GM18520 (cell line): ENCODE results near the gene SNORC.
A peak's percentile ranks its signal among the peaks of the same experiment; 100 is the strongest.
"Not testable (repeated sequence)": the region's sequence is repeated elsewhere in the genome, so short reads cannot be mapped to it uniquely, and the experiment has no call there.

Experiments used
- ATAC-seq: cut with Tn5 transposase; IDR thresholded peaks from one replicate; pipeline ENCODE4 v1.9.1; 2021; ENCODE audit not compliant: unreplicated experiment

The SNORC gene

DNA sequence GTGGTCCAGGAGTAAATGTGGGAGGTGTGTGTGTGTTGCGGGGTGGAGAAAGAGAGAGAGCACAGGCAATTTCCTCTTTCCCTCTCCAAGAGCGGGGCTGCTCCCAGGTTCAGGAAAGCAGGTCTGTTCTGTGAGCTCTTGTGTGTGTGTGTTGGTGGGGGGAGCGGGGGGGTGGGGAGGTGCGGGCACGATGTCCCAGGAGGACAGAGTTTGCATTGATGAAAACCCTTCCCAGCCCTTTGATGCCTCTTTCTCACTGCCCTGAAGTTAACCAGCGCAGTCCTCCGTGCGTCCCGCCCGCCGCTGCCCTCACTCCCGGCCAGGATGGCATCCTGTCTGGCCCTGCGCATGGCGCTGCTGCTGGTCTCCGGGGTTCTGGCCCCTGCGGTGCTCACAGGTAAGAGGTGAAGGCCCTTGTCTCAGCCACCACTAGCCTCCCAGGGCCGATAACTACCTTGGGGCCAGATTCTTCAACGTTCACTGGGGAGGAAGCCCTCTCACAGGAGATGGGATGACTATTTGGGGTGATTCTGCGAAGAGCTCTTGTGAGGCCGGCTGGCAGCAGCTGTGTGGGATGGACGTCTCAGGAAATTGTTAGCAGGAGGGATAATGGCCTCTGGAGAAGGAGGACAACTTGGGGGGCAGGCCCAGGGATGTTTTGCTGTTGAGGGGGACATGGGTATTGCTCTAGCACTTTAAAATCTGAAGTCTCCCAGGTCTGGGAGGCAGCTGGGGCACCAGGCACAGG, at the start of gene SNORC:
Gene SNORC (plus strand): TSS at position 247 of the 748 bp plus-strand sequence. CDS start 78 bp downstream, at position 325.
- no peak for ATAC-seq

DNA sequence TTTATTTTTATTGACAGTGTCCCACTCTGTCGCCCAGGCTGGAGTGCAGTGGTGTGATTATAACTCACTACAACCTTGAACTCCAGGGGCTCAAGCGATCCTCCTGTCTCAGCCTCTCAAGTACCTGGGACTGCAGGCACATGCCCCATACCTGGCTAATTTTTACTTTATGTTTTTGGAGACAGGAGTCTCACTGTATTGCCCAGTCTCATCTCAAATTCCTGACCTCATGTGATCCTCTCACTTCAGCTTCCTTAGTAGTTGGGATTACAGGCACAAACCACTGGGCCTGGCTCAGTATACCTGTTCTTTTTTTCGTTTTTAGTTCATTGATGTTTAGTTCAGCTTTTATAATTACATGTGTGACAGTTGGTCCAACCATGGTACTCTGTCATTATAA, 40.1 kb upstream of the SNORC start:
- ATAC-seq, result no peak

DNA sequence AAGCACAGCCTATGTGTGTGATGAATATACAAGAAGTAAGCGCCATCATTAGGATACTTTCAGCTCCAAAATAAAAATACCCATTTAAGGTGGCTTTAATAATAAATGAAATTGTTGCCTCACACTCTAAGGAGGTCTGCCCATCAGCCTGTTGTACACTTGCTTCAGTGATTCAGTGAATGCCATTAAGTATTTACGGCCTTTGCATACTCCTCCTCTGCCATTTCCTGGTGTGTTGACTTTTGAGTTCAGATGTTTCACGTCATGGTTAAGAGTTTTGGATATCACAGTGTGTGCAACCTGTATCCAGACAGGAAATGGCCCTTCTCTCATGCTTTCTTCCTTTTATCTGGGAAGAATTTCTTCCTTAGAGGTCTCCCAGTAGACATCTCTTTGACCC, 38.6 kb upstream of the SNORC start:
- no peak for ATAC-seq

DNA sequence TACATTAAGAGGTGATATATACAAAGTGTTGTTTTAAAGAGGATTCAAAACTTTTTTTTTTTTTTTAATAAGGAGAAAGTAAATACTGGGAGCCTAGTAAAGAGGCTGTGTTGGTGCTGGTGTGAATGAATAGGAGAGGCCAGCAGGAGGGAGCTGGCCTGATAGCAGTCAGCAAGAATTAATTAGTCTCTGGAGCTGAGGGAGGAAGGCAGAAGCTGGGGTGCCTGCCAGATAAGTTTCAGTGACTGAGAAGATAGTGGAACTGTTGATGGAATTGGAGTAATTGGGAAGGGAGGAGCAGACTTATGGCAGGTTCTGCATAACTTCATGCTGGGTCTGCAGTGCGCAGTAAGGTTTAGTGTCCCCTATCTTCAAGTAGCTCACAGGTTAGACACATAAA, 36.2 kb upstream of the SNORC start:
- no peak for ATAC-seq

GRCh38 chr2:232835687-232836208, 34.3 kb upstream of the SNORC start:
- ATAC-seq, result no peak

DNA sequence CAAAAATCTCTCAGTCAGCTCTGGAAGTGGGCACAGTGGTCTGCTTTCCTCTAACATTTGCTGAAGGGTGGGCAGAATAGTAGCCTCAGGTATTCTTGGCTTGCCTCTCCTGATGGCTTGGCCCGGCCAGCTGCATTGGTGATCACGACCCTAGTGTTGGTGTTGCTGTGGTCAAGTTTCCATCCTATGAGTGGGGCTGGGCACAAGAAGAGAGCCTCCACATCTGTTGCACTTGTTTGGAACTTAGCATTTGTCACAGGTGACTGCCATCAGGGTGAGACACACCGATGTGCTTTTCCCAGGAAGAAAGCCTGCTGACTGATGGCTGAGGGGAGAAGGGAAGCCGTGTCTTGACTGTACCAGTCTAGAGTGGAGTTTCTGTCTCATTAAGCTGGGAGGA, 33.1 kb upstream of the SNORC start:
- no peak for ATAC-seq

DNA sequence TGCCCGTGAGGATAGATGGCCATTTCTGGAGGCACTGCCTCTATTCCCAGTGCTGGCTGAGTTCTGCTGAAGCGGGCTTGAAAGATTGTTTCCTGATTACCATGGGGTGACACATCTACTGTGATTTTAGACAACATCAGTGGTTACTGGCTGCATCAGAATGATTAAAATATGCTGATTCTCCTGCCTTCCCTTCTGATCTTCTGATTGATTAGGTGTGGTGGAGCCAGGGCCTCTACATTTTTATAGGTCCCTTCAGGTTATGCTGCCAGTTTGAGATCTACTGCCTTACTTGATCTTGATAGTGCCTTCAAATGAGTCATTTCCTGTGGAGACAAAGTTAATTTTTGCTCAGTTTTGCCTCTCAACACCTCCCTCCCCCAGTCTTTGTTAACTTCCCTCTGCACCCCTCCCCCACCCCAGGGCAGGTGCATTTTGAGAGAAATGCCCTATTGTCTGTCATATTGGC, 31.6 kb upstream of the SNORC start:
- ATAC-seq, result peak; percentile 48

- ATAC-seq, result no peak
Observed at GRCh38 chr2:232839411-232840079, 30.5 kb upstream of the SNORC start.

GRCh38 chr2:232842689-232843088, 27.4 kb upstream of the SNORC start:
- ATAC-seq, result no peak

DNA sequence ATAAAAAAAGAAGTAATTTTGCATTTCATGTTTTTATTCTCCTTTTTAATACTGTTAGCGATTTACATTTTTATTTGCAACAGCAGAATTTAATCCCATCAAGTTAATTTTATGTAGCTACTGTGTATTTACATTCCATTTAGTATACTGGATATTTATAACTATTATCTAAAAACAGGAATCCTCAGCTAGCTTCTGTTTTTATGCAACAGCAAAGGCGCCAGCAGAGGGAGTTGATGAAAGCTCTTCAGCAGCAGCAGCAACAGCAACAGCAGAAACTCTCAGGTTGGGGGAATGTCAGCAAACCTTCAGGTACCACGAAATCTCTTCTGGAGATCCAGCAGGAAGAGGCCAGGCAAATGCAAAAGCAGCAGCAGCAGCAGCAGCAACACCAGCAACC, 26.2 kb upstream of the SNORC start:
- no peak for ATAC-seq

- no peak for ATAC-seq
Observed at GRCh38 chr2:232846055-232846454, 24.0 kb upstream of the SNORC start.

DNA sequence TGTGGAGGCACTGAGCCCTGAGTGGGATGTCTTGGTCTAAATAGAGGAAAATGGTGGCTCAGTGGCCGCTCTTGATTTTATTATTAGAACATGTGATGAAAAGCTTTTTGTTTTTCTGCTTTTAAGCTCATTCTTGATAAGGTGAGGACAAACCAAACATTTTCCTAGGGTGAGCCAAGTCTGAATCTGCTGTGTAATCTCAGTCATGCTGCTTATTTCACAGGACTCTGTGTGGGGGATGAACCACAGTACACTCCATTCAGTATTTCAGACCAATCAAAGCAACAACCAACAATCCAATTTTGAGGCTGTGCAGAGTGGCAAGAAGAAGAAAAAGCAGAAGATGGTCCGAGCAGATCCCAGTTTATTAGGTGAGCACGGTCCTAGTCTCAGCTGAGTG, 20.0 kb upstream of the SNORC start:
- ATAC-seq, result no peak

GRCh38 chr2:232852081-232852480, 18.0 kb upstream of the SNORC start:
- ATAC-seq, result not testable (repeated sequence)

- ATAC-seq, result no peak
Observed at GRCh38 chr2:232852676-232853075, 17.4 kb upstream of the SNORC start.

DNA sequence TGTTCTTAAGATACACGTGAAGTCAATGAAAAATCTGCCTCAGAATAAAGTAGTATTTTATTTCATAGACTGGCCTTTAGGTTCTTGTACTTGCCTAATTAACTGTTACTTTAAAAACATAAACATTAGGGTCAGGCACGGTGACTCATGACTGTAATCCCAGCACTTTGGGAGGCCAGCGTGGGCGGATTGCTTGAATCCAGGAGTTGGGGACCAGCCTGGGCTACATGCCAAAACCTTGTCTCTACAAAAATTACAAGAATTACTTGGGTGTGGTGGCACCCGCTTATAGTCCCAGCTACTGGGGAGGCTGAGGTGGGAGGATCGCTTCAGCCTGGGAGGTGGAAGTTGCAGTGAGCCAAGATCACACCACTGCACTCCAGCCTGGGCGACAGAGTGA, 16.0 kb upstream of the SNORC start:
- no peak for ATAC-seq

- ATAC-seq, result no peak
Observed at GRCh38 chr2:232857158-232857563, 12.9 kb upstream of the SNORC start.

DNA sequence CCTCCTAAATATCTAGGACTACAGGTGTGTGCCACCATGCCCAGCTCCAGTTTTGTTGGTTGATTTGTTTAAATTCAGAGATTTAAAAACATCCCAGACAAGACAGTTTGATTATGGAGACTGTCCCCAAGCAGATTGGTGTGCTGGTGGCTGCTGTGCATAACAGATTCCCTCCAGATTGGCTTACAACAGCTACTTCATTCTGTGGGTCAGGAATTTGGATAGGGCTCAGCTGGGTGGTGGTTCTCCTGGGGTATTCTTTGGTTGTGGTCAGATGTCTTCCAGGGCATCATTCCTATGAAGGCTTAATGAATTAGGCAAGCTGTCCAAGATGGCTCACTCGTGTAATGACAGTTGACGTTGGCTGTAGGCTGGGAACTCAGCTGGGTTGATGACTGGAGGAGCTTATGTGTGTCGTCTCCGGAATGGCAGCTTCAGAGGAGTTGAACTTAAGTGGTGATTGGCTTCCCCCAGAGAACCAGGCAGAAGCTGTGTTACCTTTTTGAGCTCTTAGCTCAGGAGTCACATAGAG, 10.6 kb upstream of the SNORC start:
- no peak for ATAC-seq

- no peak for ATAC-seq
Observed at GRCh38 chr2:232860593-232861241, 9.3 kb upstream of the SNORC start.

- ATAC-seq, result no peak
Observed at GRCh38 chr2:232861353-232861752, 8.7 kb upstream of the SNORC start.

DNA sequence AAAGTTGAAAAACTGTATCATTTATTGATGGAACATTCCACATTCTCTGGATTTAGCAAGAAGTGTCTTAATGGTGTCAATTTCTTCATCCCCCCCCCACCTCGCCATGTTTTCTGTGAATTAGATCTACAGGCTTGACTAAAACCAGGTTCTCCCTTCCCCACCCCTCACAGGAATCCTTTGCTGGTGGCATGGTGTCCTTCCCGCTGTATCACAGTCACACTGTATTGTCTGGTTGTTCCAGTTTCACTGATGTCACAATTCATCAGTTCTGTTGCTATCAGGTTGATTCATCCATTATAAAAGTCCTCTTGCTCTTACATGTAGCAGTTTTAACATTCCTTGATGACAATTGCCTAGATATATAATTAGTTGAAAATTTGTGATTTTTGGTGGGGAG, 6.1 kb upstream of the SNORC start:
- no peak for ATAC-seq

DNA sequence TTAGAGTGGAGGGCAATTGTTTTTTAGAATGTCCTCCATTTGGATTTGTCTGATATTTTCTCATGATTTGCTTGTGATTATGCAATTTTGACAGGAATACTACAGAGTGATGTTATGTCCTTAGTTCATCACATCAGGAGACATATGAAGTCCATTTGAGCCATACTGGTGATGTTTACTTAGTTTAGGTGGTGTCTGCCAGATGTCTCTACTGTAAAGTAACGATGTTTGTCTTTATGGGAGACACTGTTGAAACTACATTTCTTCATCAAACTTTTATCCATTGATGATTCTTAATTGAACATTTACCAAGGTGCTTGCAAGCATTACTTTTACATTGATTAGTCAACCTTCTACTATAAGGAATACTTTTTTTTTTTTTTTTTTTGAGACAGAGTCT, 4.9 kb upstream of the SNORC start:
- ATAC-seq, result no peak

DNA sequence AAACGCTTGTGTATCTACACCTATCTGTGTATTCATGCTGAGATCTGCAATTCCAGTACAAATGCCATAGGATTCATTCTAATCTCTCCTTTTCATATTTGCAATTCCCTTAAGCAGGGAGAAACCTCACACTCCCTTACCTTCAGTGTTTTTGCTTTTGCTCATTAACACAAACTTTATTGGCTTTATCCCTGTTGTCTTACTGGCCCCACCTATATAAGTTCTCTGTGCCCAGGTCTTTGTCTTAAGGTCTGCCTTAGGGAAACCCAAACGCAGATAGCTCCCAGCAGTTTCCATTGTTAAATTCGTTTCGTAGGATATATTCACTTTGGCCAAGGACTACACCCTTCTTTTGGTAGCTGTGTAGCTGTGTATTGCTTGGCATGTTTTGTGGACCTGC, 4.0 kb upstream of the SNORC start:
- no peak for ATAC-seq
